Astrocyte (in vitro differentiated cells and primary cell): ENCODE data around the gene GM2A.
A peak's percentile ranks its signal among the peaks of the same experiment; 100 is the strongest.

ENCODE experiments used
- CTCF ChIP-seq: IDR thresholded peaks from 2 replicates; pipeline ENCODE4 v1.5.1; 2011; ENCODE audit warnings: low read depth, mild to moderate bottlenecking, inconsistent platforms, low read length, moderate library complexity; ENCODE audit not compliant: insufficient read depth
- EZH2 ChIP-seq: IDR thresholded peaks from 2 replicates; pipeline ENCODE4 v1.6.1; 2012; ENCODE audit warnings: mild to moderate bottlenecking, low read length, inconsistent platforms; ENCODE audit not compliant: insufficient read depth

GRCh38 chr5:151298063-151298855 lies 45.3 kb downstream of the GM2A start:
- TF ChIP-seq CTCF (peak; percentile 19), EZH2 (no peak)
